ENCODE results near the gene TCN2. TPM values are rescaled to one million over a fixed set of nuclear protein-coding genes. Genes with fewer than 3 reads are reported as not detected.

Gene TCN2
- total and polyA plus RNA-seq, 9 of the 15 experiments (the other 6 are each of a cell fraction or from before 2014, with no cell fraction given), result 0.88 to 5.4 (median 1.7) TPM

GRCh38 chr22:30635273-30636225 lies 28.6 kb downstream of the TCN2 start, which contains the start of gene SLC35E4 (continued):
- TF ChIP-seq REST (IDR thresholded peaks at IDR 0.05; ENCODE audit: borderline replicate concordance) (no peak), REST (CRISPR knock-in tag; IDR thresholded peaks at IDR 0.05; ENCODE audit: low read depth) (no peak), TSHZ1 (CRISPR knock-in tag; IDR thresholded peaks at IDR 0.05) (no peak), ZBTB1 (CRISPR knock-in tag; IDR thresholded peaks at IDR 0.05; ENCODE audit: borderline replicate concordance, low read depth) (peak; percentile 95), POLR2AphosphoS2 (IDR thresholded peaks at IDR 0.05; ENCODE audit: low read length) (no peak), ETS2 (tag; IDR thresholded peaks at IDR 0.05; ENCODE audit: borderline replicate concordance, poor library complexity, severe bottlenecking) (no peak), BACH1 (tag; IDR thresholded peaks at IDR 0.05) (no peak), SMAD1 (IDR thresholded peaks at IDR 0.05; ENCODE audit: low read depth, low read length, partially characterized antibody) (no peak), JUN (IDR thresholded peaks at IDR 0.05; ENCODE audit: borderline replicate concordance, low read depth, low read length) (no peak), JUN (CRISPR knock-in tag; IDR thresholded peaks at IDR 0.05; ENCODE audit: borderline replicate concordance) (no peak), CXXC5 (CRISPR knock-in tag; IDR thresholded peaks at IDR 0.05) (peak; percentile 74), ZKSCAN1 (IDR thresholded peaks at IDR 0.05; ENCODE audit: low read depth, low read length) (0 out of 2 replicates have a peak, but pooled peaks have one; percentile 13), ZFP36 (IDR thresholded peaks at IDR 0.05; ENCODE audit: low read depth, low read length, partially characterized antibody) (no peak), HBP1 (CRISPR knock-in tag; IDR thresholded peaks at IDR 0.05) (no peak)

Measured in K562 (cell line).